Activated gamma-delta T cell treated with Interleukin-2 at 50 U/mL for 16 hours (primary cell): ENCODE data around the gene AKR1E2.
"Not testable (repeated sequence)": the region's sequence is repeated elsewhere in the genome, so short reads cannot be mapped to it uniquely, and the experiment has no call there.

ENCODE experiments used
- DNase-seq: peaks from one replicate; pipeline ENCODE4 v3.0.0-alpha.2; 2020

AKR1E2 gene

DNA sequence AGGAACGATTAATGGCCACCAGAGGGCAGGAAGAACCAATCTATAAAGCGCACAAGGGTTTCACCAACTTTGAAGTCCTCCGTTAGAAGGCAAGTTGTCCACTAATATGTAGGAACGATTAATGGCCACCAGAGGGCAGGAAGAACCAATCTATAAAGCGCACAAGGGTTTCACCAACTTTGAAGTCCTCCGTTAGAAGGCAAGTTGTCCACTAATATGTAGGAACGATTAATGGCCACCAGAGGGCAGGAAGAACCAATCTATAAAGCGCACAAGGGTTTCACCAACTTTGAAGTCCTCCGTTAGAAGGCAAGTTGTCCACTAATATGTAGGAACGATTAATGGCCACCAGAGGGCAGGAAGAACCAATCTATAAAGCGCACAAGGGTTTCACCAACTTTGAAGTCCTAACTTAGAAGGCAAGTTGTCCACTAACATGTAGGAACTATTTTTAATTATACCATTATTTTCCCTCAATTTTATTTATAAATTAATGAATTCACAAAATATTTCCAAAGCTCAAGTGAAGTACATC, 10.3 kb upstream of the AKR1E2 start:
- DNase-seq, result not testable (repeated sequence)

- no peak for DNase-seq
These were observed 9.0 kb upstream of the AKR1E2 start for GRCh38 chr10:4816966-4817365.

DNA sequence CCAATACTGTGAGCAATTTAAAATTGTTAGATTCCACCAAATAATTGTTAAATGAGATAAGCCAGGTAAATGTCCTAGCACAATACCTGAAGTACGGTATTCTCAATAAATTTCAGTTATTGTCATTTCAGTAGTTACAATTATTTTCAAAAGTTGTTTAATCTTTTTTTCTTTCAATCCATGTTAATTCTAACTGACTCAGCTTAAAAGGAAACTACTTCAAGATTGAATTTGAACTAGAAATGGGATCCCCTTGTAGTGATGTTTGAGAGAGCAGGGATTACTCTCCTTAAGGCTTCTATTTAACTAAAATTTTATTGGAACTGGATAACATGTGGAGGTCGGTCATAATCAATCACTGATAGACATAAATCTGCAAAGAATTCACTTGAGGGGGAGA, 6.9 kb upstream of the AKR1E2 start:
- DNase-seq, result no peak

DNA sequence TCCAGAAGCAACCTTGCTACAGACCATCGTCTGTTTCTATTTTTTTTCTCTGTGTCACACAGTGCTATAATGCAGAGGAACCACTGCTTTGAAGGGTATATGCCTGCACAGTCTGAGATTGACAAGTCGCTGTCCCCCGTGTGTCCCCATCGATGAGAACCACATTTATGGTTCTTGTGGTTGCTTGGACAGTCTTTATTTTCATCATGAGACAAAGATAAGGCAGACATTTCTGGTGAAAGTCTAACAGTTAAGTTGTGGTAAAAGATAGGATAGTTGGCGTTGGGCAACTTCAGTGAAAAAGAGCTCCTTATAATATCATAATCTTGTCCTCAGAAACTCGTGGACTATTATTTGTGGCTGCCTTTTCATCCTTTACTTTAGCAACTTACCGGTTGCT, 6.3 kb upstream of the AKR1E2 start:
- DNase-seq, result no peak

DNA sequence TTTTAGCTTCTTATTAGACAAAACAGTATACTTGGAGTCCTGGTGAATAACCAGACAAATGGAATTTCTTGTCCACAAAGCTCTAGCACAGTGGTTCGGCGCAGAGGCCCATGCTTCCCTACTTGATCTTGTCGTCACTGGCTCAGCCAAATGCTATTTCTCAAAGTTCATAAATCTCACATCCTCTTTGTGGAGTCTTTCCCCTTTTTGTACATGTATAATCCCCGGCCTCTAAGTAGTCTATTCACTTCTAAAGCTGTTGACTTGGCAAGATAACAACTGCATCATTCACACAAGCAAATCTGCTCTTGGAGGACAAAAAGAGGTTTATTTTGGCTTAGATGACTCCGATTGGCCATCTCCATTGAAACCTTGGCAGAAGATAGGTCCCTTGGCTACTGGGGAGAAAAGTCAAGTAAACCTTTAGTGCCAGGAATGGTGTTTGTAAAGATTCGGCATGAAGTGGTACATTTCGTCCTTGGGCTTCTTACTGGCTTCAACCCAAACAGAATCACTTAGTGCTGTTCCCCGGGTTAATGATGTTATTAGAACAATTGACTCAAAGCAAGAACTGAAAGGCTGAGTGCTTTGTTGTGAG, 5.1 kb upstream of the AKR1E2 start:
- DNase-seq, result no peak

GRCh38 chr10:4822208-4822607, 3.8 kb upstream of the AKR1E2 start:
- no peak for DNase-seq

DNA sequence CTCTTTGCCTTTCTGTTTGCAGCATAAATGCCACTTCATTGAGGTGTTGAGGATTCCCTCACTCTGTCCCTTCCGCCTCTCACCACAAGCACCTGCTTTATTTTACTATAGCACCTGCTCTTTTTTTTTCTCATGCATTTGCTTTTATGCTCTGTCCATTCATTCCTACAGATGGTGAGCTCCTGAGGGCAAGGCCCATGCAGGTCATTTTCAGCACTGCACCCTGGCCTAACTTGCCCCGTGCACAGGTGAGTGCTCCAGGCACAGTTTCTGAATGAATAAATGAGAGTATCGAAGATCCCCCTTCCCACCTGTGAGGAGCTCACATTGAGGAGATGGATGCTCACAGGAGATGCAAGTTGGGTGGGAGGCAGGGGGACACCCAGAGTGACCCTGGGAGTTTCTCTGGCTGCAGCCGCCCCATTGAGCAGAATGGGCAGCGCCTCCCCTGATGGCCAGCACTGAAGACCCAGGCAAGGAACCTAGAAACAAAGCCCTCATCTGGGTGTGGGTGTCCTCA, 1.2 kb upstream of the AKR1E2 start:
- DNase-seq, result no peak

GRCh38 chr10:4825456-4825867, 545 bp upstream of the AKR1E2 start:
- no peak for DNase-seq

- DNase-seq, result no peak
These were observed 851 bp downstream of the AKR1E2 start for GRCh38 chr10:4826792-4827324.

DNA sequence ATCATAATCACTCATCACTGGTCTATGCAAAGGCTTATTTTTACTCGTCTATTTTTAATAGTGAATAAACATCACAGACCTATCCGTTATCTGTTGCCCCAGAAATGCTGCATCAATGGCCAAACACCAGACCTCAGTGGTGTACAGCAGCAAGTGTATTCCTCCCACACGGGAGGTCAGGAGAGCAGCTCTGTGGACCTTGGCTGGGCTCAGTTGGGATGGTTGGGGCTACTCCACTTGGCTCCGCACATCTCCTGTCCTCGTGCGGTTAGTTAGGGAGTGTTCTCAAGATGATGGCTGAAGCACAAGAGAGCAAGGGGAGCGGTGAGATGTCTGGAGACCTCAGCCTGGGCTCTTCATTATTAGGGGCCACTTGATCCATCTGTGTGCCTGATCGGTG, 2.0 kb downstream of the AKR1E2 start:
- no peak for DNase-seq

DNA sequence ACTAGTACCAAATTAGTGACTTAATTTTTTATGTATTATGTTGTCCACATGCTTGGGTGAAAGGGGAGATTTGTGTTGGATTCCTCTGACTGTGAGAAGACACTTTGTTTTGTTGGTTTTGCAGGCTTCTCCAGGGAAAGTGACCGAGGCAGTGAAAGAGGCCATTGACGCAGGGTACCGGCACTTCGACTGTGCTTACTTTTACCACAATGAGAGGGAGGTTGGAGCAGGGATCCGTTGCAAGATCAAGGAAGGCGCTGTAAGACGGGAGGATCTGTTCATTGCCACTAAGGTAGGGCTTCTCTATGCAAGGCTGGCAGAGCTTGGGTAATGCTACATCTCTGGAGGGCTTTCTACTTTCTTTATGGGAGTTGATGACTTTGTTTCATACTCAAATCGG, 4.5 kb downstream of the AKR1E2 start:
- DNase-seq, result no peak

GRCh38 chr10:4831091-4831490, 5.1 kb downstream of the AKR1E2 start:
- DNase-seq, result no peak

DNA sequence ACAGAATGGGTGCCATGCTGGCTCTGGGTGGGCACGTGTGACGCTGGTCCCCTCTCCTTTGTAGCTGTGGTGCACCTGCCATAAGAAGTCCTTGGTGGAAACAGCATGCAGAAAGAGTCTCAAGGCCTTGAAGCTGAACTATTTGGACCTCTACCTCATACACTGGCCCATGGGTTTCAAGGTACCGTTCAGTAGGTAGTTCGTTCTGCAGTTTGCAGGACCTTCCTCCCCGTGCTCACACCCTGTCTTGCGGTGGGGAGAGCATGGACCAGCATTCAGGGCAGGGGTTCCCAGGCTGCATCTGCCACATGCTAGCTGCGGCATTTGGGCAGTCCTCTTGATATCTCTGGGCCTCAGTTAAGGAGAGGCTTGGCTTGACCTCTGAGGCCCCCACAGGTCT, 7.3 kb downstream of the AKR1E2 start:
- DNase-seq, result no peak

DNA sequence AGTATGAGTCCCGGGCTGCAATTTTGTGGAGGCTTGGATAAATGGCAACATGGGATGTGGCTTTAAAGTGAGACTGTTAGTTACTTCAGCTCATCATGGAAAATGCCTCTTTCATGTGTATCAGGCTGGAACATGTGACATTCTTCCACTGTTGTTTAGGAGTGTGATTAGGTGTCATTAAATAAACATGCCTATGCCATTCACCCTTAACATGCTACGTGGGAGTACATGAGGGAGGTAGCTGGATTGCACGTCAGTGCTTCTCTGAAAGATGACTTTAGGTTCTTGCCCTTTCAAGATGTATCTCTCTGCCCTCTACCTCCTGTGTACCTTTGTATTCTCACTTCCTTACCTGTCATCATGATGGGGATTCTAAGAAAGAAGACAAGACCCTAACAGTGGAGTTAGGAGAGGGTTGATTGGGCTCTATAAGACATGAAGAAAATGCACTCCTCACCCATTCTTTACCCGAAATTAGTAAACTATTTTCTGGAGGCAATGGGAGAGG, 8.9 kb downstream of the AKR1E2 start:
- DNase-seq, result no peak

GRCh38 chr10:4835494-4835918, 9.5 kb downstream of the AKR1E2 start:
- DNase-seq, result no peak

DNA sequence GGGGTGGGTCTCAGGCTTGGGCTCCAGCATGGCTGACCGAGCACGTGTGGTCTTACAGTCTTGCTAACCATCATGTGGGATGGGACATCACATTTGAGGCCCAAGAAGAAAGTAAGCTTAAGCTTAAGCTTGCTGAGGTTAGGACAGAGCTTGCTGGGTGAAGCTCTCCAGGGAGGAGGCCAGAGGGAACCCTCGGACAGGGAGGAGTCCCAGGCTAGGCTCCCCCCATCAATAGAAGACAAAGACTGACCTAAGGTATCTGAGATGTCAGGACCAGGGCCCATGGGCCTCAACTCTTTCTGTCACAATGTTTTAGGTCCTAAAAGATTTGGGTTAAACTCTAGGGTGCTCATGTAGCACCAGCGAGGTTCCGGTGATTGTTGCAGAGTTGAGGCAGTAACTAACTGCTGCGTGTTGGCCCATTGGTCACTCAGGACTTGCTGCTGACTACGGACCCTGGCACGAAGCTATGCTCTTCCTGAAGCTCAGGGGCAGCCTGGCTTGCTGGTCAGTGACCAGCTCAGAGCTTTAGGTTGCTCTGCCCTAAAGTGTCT, 10.5 kb downstream of the AKR1E2 start:
- DNase-seq, result no peak

- no peak for DNase-seq
These were observed 11.5 kb downstream of the AKR1E2 start for GRCh38 chr10:4837551-4837950.

GRCh38 chr10:4838743-4839142, 12.7 kb downstream of the AKR1E2 start:
- no peak for DNase-seq

DNA sequence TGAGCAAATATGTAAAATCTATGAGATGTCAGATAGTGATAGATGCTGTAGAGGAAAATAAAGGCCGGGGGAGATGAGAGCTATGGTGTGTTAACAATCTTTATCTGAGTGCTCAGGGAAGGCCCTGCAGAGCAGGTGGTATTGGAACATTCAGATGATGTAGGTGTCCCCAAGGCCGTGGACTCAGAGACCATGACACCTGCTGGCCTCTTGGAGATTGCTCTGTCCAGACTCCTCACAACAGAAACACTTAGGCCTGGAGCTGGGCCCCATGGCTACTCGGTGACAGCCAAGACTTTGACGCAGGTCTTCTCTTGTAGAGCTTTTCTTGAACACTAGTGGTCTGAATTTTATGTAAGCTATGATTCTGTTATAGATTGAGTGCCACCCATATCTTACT, 13.3 kb downstream of the AKR1E2 start:
- no peak for DNase-seq

DNA sequence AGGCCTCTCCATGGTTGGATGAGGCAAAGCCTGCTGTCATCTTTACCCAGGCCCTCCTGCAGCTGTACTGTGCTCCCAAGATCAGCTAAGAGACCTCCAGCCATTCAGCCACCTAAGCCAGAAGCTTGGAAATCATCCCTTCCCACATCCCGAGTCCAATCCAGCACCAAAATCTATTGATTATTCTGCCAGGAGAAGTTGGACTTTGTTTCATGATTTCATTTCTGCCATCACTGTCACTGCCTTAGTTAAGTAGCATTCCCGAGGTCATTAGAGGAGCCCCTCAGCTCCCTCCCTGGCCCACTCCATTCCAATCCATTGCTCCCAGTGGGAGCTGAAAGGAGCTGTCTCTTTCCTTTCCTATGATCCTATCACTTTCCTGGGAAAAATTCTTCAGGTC, 14.1 kb downstream of the AKR1E2 start:
- no peak for DNase-seq

DNA sequence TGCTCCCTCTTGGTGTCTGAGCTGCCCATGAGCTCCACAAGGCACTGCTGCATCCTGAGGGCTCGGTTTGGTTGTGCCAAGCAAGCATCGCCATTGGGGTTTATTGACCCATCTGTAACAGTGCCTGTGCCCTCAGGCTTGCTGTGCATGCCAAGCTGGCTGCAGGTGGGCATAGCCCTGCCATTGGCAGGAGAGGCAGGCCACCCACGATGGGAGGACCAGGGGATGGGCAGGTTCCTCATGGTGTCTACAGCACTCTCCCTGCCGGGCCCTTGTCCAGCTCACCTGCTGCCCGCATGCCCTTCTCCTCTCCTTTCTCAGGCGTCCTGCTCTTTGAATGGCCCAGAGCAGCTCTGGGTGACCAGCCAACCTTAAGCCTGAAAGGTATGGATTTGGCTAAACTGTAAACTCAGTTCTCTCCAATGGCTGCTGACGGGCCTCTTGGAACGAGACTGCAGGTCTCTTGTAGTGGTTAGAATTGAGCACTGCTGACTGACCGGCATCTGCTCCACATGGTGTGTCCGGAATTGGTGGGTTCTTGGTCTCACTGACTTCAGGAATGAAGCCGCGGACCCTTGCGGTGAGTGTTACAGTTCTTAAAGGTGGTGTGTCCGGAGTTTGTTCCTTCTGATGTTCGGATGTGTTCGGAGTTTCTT, 17.6 kb downstream of the AKR1E2 start:
- DNase-seq, result no peak

GRCh38 chr10:4844864-4845263, 18.9 kb downstream of the AKR1E2 start:
- DNase-seq, result no peak

GRCh38 chr10:4845766-4846165, 19.8 kb downstream of the AKR1E2 start:
- no peak for DNase-seq

DNA sequence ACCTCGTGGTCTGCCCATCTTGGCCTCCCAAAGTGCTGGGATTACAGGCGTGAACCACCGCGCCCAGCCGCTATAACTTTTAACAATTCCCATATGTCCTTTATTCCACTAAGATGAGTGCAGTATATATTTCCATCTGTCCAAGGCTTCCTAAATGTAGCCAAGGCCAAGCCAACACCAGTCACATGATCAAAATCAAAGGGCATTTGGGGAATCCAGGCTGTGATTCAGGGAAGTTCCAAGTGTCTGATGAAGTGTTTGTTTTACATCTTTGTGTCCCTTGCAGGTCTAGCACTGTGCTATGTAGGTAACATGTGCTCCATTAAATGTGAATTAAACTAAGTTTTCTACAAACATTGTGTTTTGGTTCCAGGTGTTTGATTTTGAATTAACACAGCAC, 20.8 kb downstream of the AKR1E2 start:
- no peak for DNase-seq
